Measurements from ENCODE around the gene HOXD10. TPM values are rescaled to one million over a fixed set of nuclear protein-coding genes. Genes with fewer than 3 reads are reported as not detected.

HOXD10 gene
- total and polyA plus RNA-seq, 9 of the 15 experiments (the other 6 are each of a cell fraction or from before 2014, with no cell fraction given): not detected

DNA sequence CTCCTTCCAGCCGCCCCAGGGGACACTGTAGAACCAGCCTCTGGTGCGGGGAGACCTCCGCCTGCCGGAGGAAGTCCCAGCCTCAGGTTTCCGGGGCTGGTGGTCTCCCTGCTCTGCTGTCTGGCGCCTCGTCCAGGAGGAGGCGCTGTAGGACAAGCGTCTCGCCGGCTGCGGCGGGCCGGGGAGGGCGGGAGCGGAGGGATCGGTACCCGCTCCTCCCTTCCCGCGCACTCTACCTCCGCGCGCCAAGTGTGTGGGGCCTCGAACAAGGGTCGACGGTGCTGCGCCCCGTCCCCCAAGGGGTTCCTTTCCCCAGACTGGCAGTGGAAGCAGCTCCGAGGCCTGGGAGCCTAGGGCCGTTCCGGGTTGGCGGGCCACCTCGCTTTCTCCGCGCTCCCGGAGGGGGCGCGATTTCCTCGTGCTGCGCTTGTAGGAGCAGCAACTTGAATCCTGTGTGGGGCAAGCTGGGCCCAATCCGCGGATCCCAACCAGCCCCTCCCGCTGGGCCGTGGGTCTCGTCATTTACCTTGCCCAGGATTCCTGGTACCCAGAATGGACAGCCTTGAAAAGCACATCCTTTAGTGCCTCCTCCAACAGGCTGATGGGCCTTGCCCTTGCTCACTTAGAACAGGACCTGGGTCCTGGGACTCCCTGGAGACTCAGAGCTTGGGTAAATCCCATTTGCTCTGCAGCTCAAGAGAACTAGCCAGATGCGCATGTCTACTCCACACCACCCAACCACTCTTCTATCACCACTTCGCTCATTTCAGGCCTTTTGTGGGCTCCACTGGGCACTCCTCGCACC is 24.1 kb downstream of the HOXD10 start (continued):
- no peak for TF ChIP-seq ZNF766 (CRISPR knock-in tag; conservative IDR thresholded peaks at IDR 0.05)
- 0 out of 2 replicates have a peak, but pooled peaks have one; percentile 23 for TF ChIP-seq ZNF12 (CRISPR knock-in tag; IDR thresholded peaks at IDR 0.05)
- TF ChIP-seq TCF3 (CRISPR knock-in tag; IDR thresholded peaks at IDR 0.05): no peak
- TF ChIP-seq AFF1 (IDR thresholded peaks at IDR 0.05; ENCODE audit: low read depth in 1 of 2, partially characterized antibody in 2 of 2): peak in 1 of 2 experiments; percentile 88
- TF ChIP-seq ZBTB11 (CRISPR knock-in tag; IDR thresholded peaks at IDR 0.05): no peak
- peak; percentile 69 for TF ChIP-seq CXXC5 (CRISPR knock-in tag; IDR thresholded peaks at IDR 0.05)
- 0 out of 2 replicates have a peak, but pooled peaks have one; percentile 42 for TF ChIP-seq ZSCAN29 (IDR thresholded peaks at IDR 0.05)
- peak; percentile 89 for TF ChIP-seq E2F3 (CRISPR knock-in tag; IDR thresholded peaks at IDR 0.05)
- TF ChIP-seq TEAD1 (CRISPR knock-in tag; IDR thresholded peaks at IDR 0.05): peak in 1 of 2 experiments; percentile 70; a peak in 2 of 4 replicates
- TF ChIP-seq ATF7 (IDR thresholded peaks at IDR 0.05): peak; percentile 62; the same call in 1 of the 2 replicates
- peak; percentile 89; the same call in 1 of the 2 replicates for TF ChIP-seq CC2D1A (IDR thresholded peaks at IDR 0.05)
- peak; percentile 88 for TF ChIP-seq STAG1 (CRISPR knock-in tag; IDR thresholded peaks at IDR 0.05; ENCODE audit: borderline replicate concordance)
- no peak for TF ChIP-seq SETDB1 (IDR thresholded peaks at IDR 0.05; ENCODE audit: low read length)
- TF ChIP-seq E2F1 (CRISPR knock-in tag; IDR thresholded peaks at IDR 0.05): peak; percentile 74; the same call in 1 of the 2 replicates
- TF ChIP-seq ELF1 (tag; IDR thresholded peaks at IDR 0.05): peak; percentile 78
- peak; percentile 41; the same call in 1 of the 2 replicates for TF ChIP-seq MAX (CRISPR knock-in tag; IDR thresholded peaks at IDR 0.05)
- TF ChIP-seq RBM22 (IDR thresholded peaks at IDR 0.05; ENCODE audit: low read depth, low read length, poor library complexity, severe bottlenecking): no peak
- peak; percentile 68; the same call in 1 of the 2 replicates for TF ChIP-seq FOXP1 (CRISPR knock-in tag; IDR thresholded peaks at IDR 0.05)
